DOHH2 (cell line): ENCODE results near the gene ABCC11.

ENCODE experiments used
- H3F3A ChIP-seq: fragments of 200-600 bp; sonication (generic), shearing (Covaris generic); 2 replicates; pipeline ENCODE4 v1.6.0; 2016; ENCODE audit warnings: antibody characterized with exemption, mild to moderate bottlenecking; ENCODE audit not compliant: control insufficient read depth, insufficient read depth
- H3K27ac ChIP-seq: fragments of 200-600 bp; sonication (generic); 2 replicates; pipeline ENCODE4 v1.5.1; 2014; ENCODE audit warnings: low read depth, mild to moderate bottlenecking, low read length, moderate library complexity
- H3K27me3 ChIP-seq: fragments of 200-600 bp; sonication (generic); 2 replicates; pipeline ENCODE4 v1.6.1; 2014; ENCODE audit warnings: mild to moderate bottlenecking, low read length, mixed read lengths; ENCODE audit not compliant: control insufficient read depth
- H3K36me3 ChIP-seq: fragments of 200-600 bp; sonication (generic); 2 replicates; pipeline ENCODE4 v1.6.1; 2014; ENCODE audit warnings: mild to moderate bottlenecking, low read length, moderate library complexity, mixed read lengths; ENCODE audit not compliant: control insufficient read depth
- H3K4me1 ChIP-seq: fragments of 200-600 bp; sonication (generic); 2 replicates; pipeline ENCODE4 v1.6.1; 2014; ENCODE audit warnings: mild to moderate bottlenecking, low read length, mixed read lengths; ENCODE audit not compliant: control insufficient read depth
- H3K4me2 ChIP-seq: fragments of 200-600 bp; sonication (generic); 2 replicates; pipeline ENCODE4 v1.6.0; 2014; ENCODE audit warnings: mild to moderate bottlenecking, low read length, moderate library complexity
- H3K4me3 ChIP-seq: fragments of 200-600 bp; sonication (generic); 2 replicates; pipeline ENCODE4 v1.5.1; 2014; ENCODE audit warnings: mild to moderate bottlenecking, low read length, mixed read lengths
- H3K79me2 ChIP-seq: fragments of 200-600 bp; sonication (generic); 2 replicates; pipeline ENCODE4 v1.6.1; 2014; ENCODE audit warnings: mild to moderate bottlenecking, low read length, mixed read lengths; ENCODE audit not compliant: control insufficient read depth
- H3K9me2 ChIP-seq: fragments of 200-600 bp; sonication (generic); replicated peaks from 2 replicates; pipeline ENCODE4 v1.6.1; 2014; ENCODE audit warnings: mild to moderate bottlenecking, low read length, mixed read lengths; ENCODE audit not compliant: control insufficient read depth
- H3K9me3 ChIP-seq: fragments of 200-600 bp; sonication (generic); 2 replicates; pipeline ENCODE4 v1.6.1; 2014; ENCODE audit warnings: antibody characterized with exemption, low read length, mixed read lengths; ENCODE audit not compliant: control insufficient read depth, insufficient read depth
- H4K20me1 ChIP-seq: fragments of 200-600 bp; sonication (generic); 2 replicates; pipeline ENCODE4 v1.6.0; 2014; ENCODE audit warnings: low read depth, mild to moderate bottlenecking, antibody characterized with exemption, low read length, moderate library complexity; ENCODE audit not compliant: control insufficient read depth, insufficient read depth
- EZH2phosphoT487 ChIP-seq: fragments of 200-600 bp; sonication (generic); IDR thresholded peaks from 2 replicates; pipeline ENCODE4 v1.6.1; 2017; ENCODE audit warnings: borderline replicate concordance, mild to moderate bottlenecking, antibody characterized with exemption, low read length, moderate library complexity, mixed read lengths
- TF ChIP-seq, protein P1 (sequence below): fragments of 200-600 bp; sonication (generic); IDR thresholded peaks from one replicate; pipeline ENCODE4 v1.5.1; 2014; ENCODE audit warnings: antibody characterized with exemption, mild to moderate bottlenecking, low read depth, low read length; ENCODE audit not compliant: poor library complexity, severe bottlenecking

The ABCC11 gene

DNA sequence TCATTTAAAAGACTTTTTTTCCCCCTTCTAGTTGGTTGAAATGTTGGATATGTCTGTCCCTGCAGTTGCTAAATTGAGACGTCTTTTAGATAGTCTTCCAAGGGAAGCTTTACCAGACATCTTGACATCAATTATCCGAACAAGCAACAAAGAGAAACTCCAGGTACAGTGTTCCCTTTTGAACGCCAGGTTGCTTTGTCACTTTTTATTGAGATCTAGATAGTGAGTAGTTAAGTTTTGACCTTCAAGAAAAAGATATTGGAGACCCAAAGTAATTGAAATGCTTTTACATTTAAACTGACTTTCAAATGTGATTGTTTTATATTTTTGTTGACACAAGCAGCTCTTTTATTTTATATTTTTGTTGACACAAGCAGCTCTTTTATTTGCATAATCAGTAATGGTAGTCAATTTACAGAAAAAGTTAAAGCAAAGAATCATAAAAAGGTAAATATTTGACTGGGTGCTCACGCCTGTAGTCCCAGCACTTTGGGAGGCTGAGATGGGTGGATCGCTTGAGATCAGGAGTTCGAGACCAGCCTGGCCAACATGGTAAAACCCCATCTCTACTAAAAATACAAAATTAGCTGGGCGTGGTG is 9.3 kb upstream of the ABCC11 start:
- no peak for TF ChIP-seq EZH2phosphoT487
- TF ChIP-seq, protein P1, sequence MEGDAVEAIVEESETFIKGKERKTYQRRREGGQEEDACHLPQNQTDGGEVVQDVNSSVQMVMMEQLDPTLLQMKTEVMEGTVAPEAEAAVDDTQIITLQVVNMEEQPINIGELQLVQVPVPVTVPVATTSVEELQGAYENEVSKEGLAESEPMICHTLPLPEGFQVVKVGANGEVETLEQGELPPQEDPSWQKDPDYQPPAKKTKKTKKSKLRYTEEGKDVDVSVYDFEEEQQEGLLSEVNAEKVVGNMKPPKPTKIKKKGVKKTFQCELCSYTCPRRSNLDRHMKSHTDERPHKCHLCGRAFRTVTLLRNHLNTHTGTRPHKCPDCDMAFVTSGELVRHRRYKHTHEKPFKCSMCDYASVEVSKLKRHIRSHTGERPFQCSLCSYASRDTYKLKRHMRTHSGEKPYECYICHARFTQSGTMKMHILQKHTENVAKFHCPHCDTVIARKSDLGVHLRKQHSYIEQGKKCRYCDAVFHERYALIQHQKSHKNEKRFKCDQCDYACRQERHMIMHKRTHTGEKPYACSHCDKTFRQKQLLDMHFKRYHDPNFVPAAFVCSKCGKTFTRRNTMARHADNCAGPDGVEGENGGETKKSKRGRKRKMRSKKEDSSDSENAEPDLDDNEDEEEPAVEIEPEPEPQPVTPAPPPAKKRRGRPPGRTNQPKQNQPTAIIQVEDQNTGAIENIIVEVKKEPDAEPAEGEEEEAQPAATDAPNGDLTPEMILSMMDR = no peak
- Histone ChIP-seq H4K20me1 (no peaks in the 10 kb centered on the region), H3K9me3 (no peaks in the 10 kb centered on the region), H3K4me1 (no peaks in the 10 kb centered on the region), H3K4me2 (no peak overlapping the region), H3K79me2 (peaks cover 4% of the 10 kb centered on the region; the same call in 1 of the 2 replicates), H3F3A (no peaks in the 10 kb centered on the region), H3K36me3 (peaks cover 52% of the 10 kb centered on the region), H3K9me2 (no peaks in the 10 kb centered on the region), H3K4me3 (no peak overlapping the region), H3K27ac (no peak overlapping the region), H3K27me3 (no peaks in the 10 kb centered on the region)

DNA sequence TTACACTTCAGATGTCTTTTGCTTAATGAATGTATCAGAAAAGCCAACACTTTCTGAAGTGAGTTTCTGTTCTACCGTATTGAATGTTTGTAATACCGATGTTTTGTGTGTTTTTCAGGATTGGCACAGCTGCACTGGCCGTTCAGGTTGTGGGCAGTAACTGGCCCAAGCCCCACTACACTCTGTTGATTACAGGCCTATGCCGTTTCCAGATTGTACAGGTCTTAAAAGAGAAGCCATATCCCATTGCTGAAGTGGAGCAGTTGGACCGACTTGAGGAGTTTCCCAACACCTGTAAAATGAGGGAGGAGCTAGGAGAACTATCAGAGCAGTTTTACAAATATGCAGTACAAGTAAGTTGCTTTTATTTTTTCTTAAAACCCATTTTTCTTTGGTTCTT is 4.7 kb upstream of the ABCC11 start:
- Histone ChIP-seq H3K4me3 (no peak overlapping the region), H3F3A (no peaks in the 10 kb centered on the region), H3K9me3 (no peaks in the 10 kb centered on the region), H3K9me2 (no peaks in the 10 kb centered on the region), H3K4me2 (no peak overlapping the region), H3K36me3 (peaks cover 22% of the 10 kb centered on the region), H3K79me2 (peaks cover 47% of the 10 kb centered on the region), H4K20me1 (no peaks in the 10 kb centered on the region), H3K27me3 (no peaks in the 10 kb centered on the region), H3K27ac (no peak overlapping the region), H3K4me1 (no peaks in the 10 kb centered on the region)
- no peak for TF ChIP-seq EZH2phosphoT487
- TF ChIP-seq, protein P1 = no peak

DNA sequence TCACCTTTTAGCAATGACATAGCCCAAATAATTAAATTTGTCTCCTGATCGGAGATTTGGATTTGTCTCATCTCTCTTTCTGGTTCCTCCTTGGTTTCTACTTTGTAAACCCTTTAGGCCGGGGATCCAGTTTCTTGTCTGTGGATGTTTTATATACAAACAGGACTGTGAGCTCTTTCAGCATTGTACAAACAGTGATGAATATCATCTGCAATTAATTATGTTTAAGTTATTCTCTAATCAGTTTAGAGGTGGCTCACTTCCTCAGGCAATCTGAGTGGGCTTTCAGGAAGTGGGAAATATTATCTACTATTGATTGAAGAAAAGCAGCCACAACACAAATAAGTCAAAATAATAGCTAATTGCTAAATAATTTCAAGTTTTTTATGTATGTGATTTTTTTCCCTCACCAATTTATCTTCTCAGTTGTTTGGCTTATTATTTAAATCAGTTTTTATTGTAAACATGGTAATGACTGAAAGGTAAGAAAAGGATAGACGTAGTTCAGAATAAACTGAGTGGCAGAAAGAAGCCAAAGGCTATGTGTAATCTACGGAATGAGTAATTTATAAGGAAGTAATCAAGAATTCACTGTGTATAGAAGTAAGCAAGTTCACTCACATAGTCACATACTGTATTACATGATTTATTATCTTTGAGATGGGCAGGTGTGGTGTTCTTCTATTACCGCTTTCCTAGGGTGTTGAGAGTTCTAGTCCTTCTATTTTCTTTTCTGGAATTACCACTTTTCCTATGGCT is 3.4 kb upstream of the ABCC11 start:
- Histone ChIP-seq H3K79me2 (peaks cover 60% of the 10 kb centered on the region), H3K27ac (no peak overlapping the region)
- TF ChIP-seq, protein P1 = no peak
- TF ChIP-seq EZH2phosphoT487 = no peak

More for the DNA sequence above, 3.4 kb upstream of the ABCC11 start:
- no peak overlapping the region for H3K4me2 ChIP-seq
- H3K4me1 ChIP-seq = peaks cover 6% of the 10 kb centered on the region
- no peaks in the 10 kb centered on the region for H3F3A ChIP-seq
- no peak overlapping the region for H3K4me3 ChIP-seq
- H3K9me2 ChIP-seq = no peaks in the 10 kb centered on the region
- H3K36me3 ChIP-seq = peaks cover 17% of the 10 kb centered on the region
- no peaks in the 10 kb centered on the region for H3K9me3 ChIP-seq
- H3K27me3 ChIP-seq = no peaks in the 10 kb centered on the region
- no peaks in the 10 kb centered on the region for H4K20me1 ChIP-seq
